Psoas muscle (tissue), 8 donors: ENCODE measurements around the gene SLC24A3. TPM values are rescaled to one million over a fixed set of nuclear protein-coding genes. Genes with fewer than 3 reads are reported as not detected.

ENCODE experiments used
- ATAC-seq, 4 donors: fragments of 200-7000 bp; cut with Tn5 transposase; one replicate each; pipeline ENCODE4 v1.9.1; 2020; ENCODE audit warnings: moderate library complexity in 3 of 4, mild to moderate bottlenecking in 2 of 4
- DNase-seq, 2 donors: peaks; one replicate each; pipeline ENCODE4 v3.0.0-alpha.2; 2020
- H3K27ac ChIP-seq: fragments of 200-600 bp; one replicate; pipeline ENCODE4 v1.8.0; 2022
- H3K27me3 ChIP-seq, 3 donors: fragments of 200-600 bp in 1 of 3; one replicate each; pipeline versions ENCODE4 v1.6.1 to v1.8.0; 2013 to 2022; ENCODE audit warnings: low read length in 2 of 3, mild to moderate bottlenecking in 2 of 3, moderate library complexity in 1 of 3; ENCODE audit not compliant: insufficient read depth in 3 of 3
- H3K36me3 ChIP-seq, 2 donors: fragments of 200-600 bp in 1 of 2; one replicate each; pipeline versions ENCODE4 v1.6.1 to v1.8.0; 2013 to 2022; ENCODE audit warnings: low read depth in 1 of 2, mild to moderate bottlenecking in 1 of 2, moderate library complexity in 1 of 2; ENCODE audit not compliant: insufficient read depth in 1 of 2
- H3K4me1 ChIP-seq: fragments of 200-600 bp; one replicate; pipeline ENCODE4 v1.8.0; 2022
- H3K4me3 ChIP-seq: fragments of 200-600 bp; one replicate; pipeline ENCODE4 v1.8.0; 2022; ENCODE audit warnings: mild to moderate bottlenecking
- H3K9me3 ChIP-seq: fragments of 200-600 bp; one replicate; pipeline ENCODE4 v1.8.0; 2022
- CTCF ChIP-seq: fragments of 200-600 bp; IDR thresholded peaks from one replicate; pipeline ENCODE4 v1.8.0; 2022; ENCODE audit warnings: antibody characterized with exemption
- WGBS, 3 donors: extraction: QIAGEN DNeasy Blood & Tissue Kit; methylation state at CpG; one replicate each; pipeline versions ENCODE4 v1.1.6 to v1.1.7; 2013; 5-methylcytosine and 5-hydroxymethylcytosine counted together
- intact Hi-C, 2 donors: fragments of 100-400 bp; cut with DNase I; formaldehyde crosslinking; loops; one replicate each; pipeline versions ENCODE4 v1.11.0 to v1.14.2; 2022
- polyA plus RNA-seq, 3 donors: library from polyadenylated mRNA; stranded (reverse); fragments of 200-250 nt; gene quantifications; one replicate each; pipeline ENCODE4 v1.2.3, GENCODE V29; 2013
- total RNA-seq, 4 donors: library from RNA; stranded (reverse); fragmentation: NEBNext Ultra II Directional in 2 of 4; extraction: Animal tissue kit (Norgen Biotek cat#: 25700) in 2 of 4; gene quantifications; one replicate each; pipeline versions ENCODE4 v1.2.1 to v1.2.4, GENCODE V29; 2021 to 2023
- donor health status: healthy with polysubstance abuse.
- donor health status: DM: no; HTN: no; CAD: no; lungs with moderate emphysema.
- donor health status: Bipolar disorder and iron deficiency.
- donor health status: healthy.
- donor health status: DM: yes; HTN: yes; CAD: no.
- donor health status: DM: no; HTN: no; CAD: no.
- donor health status: DM: no; HTN: no; CAD: no.
- donor health status: DM: yes; HTN: yes; CAD: no.

SLC24A3 gene
- total and polyA plus RNA-seq, 7 donors, result 3.0 to 24.4 (median 8.2) TPM

DNA sequence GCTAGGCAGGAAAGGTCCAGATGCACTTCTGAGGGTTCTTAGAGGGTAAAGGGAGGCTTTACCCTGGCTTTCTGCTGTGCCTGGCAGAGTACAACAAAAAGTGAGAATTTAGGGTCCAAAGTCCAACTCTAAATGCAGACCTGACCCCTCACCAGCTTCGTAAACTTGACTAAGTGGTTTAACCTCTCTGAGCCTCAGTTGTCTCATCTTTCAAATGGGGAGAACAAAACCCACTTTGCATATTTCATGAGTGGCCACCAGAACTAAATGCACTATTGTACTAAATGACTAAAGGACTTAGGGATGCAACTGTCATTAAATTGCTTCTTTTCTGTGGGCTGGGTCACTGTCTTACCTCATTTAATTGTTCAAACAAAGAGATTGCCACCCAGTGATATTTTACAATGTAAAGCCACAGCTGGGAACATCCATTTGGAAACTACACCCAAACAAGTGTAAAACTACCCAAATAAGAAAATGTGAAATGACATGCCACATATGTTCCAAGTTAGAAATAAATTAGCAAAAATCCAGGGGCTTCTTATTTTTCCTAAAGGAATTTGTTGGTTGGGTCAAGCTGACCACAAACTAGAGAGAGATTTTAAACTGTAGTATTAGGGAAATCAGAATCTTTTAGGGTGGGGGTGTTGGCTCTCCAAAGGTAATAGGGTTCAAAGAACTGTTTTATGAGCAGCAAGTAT lies 497.3 kb downstream of the SLC24A3 start:
- Histone ChIP-seq H3K9me3 (no peaks in the 10 kb centered on the region), H3K27me3 (no peaks in the 10 kb centered on the region), H3K4me3 (no peak overlapping the region), H3K27ac (no peak overlapping the region), H3K36me3 (no peaks in the 10 kb centered on the region), H3K4me1 (no peaks in the 10 kb centered on the region)
- intact Hi-C loops, result loop anchor here in 1 of 2 donors (10.0 kb wide), 1 partner anchor 95 kb away; no protein-coding TSS in a partner anchor
- no peak for TF ChIP-seq CTCF
- no peak for ATAC-seq
- no peak for DNase-seq
- 90 to 92% (median 92%) methylated on average over 1 of the region's 1 CpG for WGBS, 3 donors

- no peak for TF ChIP-seq CTCF
- 53 to 71% (median 54%) methylated on average over 5 of the region's 5 CpGs for WGBS, 3 donors
Measured at GRCh38 chr20:19710336-19711120, 498.1 kb downstream of the SLC24A3 start.

GRCh38 chr20:19711126-19711525 lies 498.7 kb downstream of the SLC24A3 start:
- Histone ChIP-seq H3K27ac (no peak overlapping the region), H3K4me1 (no peaks in the 10 kb centered on the region), H3K4me3 (no peak overlapping the region), H3K9me3 (no peaks in the 10 kb centered on the region), H3K36me3 (no peaks in the 10 kb centered on the region), H3K27me3 (no peaks in the 10 kb centered on the region)
- intact Hi-C loops, result no loop called here
- WGBS, 3 donors, result 88 to 96% (median 90%) methylated on average over 11 of the region's 11 CpGs
- DNase-seq, result no peak
- TF ChIP-seq CTCF, result no peak
- ATAC-seq, result no peak

More at GRCh38 chr20:19710336-19711120, 498.1 kb downstream of the SLC24A3 start:
- Histone ChIP-seq H3K27ac (no peak overlapping the region), H3K27me3 (no peaks in the 10 kb centered on the region), H3K4me3 (no peak overlapping the region), H3K4me1 (no peaks in the 10 kb centered on the region), H3K36me3 (no peaks in the 10 kb centered on the region), H3K9me3 (no peaks in the 10 kb centered on the region)
- intact Hi-C loops, result no loop called here
- no peak for DNase-seq
- ATAC-seq, result no peak

- WGBS, 3 donors, result 66 to 80% (median 72%) methylated on average over 4 of the region's 4 CpGs
- intact Hi-C loops, result no loop called here
- no peaks in the 10 kb centered on the region for H3K4me1 ChIP-seq
- H3K27ac ChIP-seq, result no peak overlapping the region
- no peaks in the 10 kb centered on the region for H3K36me3 ChIP-seq
- H3K4me3 ChIP-seq, result no peak overlapping the region
- no peaks in the 10 kb centered on the region for H3K9me3 ChIP-seq
- no peaks in the 10 kb centered on the region for H3K27me3 ChIP-seq
- DNase-seq, result no peak
- no peak for TF ChIP-seq CTCF
- no peak for ATAC-seq
Measured at GRCh38 chr20:19712721-19713260, 500.3 kb downstream of the SLC24A3 start.
